PC-9 (cell line): Measurements from ENCODE around the gene OSBPL8. TPM values are rescaled to one million over a fixed set of nuclear protein-coding genes. Genes with fewer than 3 reads are reported as not detected.
"Not testable (repeated sequence)": the region's sequence is repeated elsewhere in the genome, so short reads cannot be mapped to it uniquely, and the experiment has no call there.

Experiments
- BruUV-seq: library from RNA; stranded (reverse); fragments of 400-500 nt; replicated peaks from 2 replicates; lab custom pipeline; 2021; lab: Mats Ljungman, UMichigan
- CTCF ChIA-PET: fragments of 300-600 bp; sonication (Branson Sonifier 250); formaldehyde crosslinking; loops from one replicate; lab custom pipeline; 2022; ENCODE audit warnings: antibody characterized with exemption; lab: Charles Lee
- POLR2A ChIA-PET: fragments of 300-600 bp; sonication (Branson Sonifier 250); formaldehyde crosslinking; loops from one replicate; lab custom pipeline; 2022; ENCODE audit warnings: antibody characterized with exemption; ENCODE audit not compliant: unreplicated experiment; lab: Charles Lee
- DNase-seq, 2 experiments: peaks; one replicate each; pipeline versions ENCODE4 v3.0.0 to v3.0.0-alpha.2; 2015 to 2022; ENCODE audit warnings: mixed read lengths in 1 of 2
- H2AFZ ChIP-seq: fragments of 200-600 bp; sonication (generic); 2 replicates; pipeline ENCODE4 v1.8.1; 2017; ENCODE audit warnings: antibody characterized with exemption
- H3F3A ChIP-seq: fragments of 200-600 bp; sonication (generic); 2 replicates; pipeline ENCODE4 v1.8.1; 2017; ENCODE audit warnings: antibody characterized with exemption, mild to moderate bottlenecking, low read depth; ENCODE audit not compliant: insufficient read depth
- H3K27ac ChIP-seq: fragments of 200-600 bp; sonication (generic); 2 replicates; pipeline ENCODE4 v1.6.1; 2016; ENCODE audit warnings: mixed run types
- H3K27me3 ChIP-seq: fragments of 200-600 bp; sonication (generic); 2 replicates; pipeline ENCODE4 v1.6.1; 2016; ENCODE audit warnings: low read depth, mixed run types; ENCODE audit not compliant: insufficient read depth
- H3K36me3 ChIP-seq: fragments of 200-600 bp; sonication (generic); 2 replicates; pipeline ENCODE4 v1.6.1; 2016; ENCODE audit warnings: low read depth, mixed run types
- H3K4me1 ChIP-seq: fragments of 200-600 bp; sonication (generic); replicated peaks from 2 replicates; pipeline ENCODE4 v1.6.1; 2016; ENCODE audit warnings: mixed run types; ENCODE audit not compliant: insufficient read depth
- H3K4me2 ChIP-seq: fragments of 200-600 bp; sonication (generic); 2 replicates; pipeline ENCODE4 v1.6.1; 2017; ENCODE audit warnings: mixed run types
- H3K4me3 ChIP-seq: fragments of 200-600 bp; sonication (generic); 2 replicates; pipeline ENCODE4 v1.6.1; 2016; ENCODE audit warnings: mixed run types
- H3K79me2 ChIP-seq: fragments of 200-600 bp; sonication (generic); 2 replicates; pipeline ENCODE4 v1.6.1; 2017; ENCODE audit warnings: low read depth, mixed run types
- H3K9me2 ChIP-seq: fragments of 200-600 bp; sonication (generic); 2 replicates; pipeline ENCODE4 v1.8.1; 2017; ENCODE audit warnings: mild to moderate bottlenecking; ENCODE audit not compliant: insufficient read depth
- H3K9me3 ChIP-seq: fragments of 200-600 bp; sonication (generic); 2 replicates; pipeline ENCODE4 v1.8.1; 2016; ENCODE audit warnings: low read depth; ENCODE audit not compliant: insufficient read depth
- H4K20me1 ChIP-seq: fragments of 200-600 bp; sonication (generic); 2 replicates; pipeline ENCODE4 v1.8.1; 2017; ENCODE audit not compliant: insufficient read depth
- CTCF ChIP-seq: fragments of 200-600 bp; sonication (generic); conservative IDR thresholded peaks from 2 replicates; pipeline ENCODE4 v1.6.1; 2017; ENCODE audit warnings: mixed run types, antibody characterized with exemption, mild to moderate bottlenecking, moderate library complexity
- EZH2 ChIP-seq: fragments of 200-600 bp; sonication (generic); IDR thresholded peaks from 2 replicates; pipeline ENCODE4 v1.8.0; 2017; ENCODE audit warnings: antibody characterized with exemption, low read depth
- intact Hi-C: fragments of 100-400 bp; cut with micrococcal nuclease; formaldehyde crosslinking; loops from one replicate; pipeline ENCODE4 v1.10.0; 2022; ENCODE audit not compliant: unreplicated experiment
- total RNA-seq: library from RNA; stranded (reverse); gene quantifications from 2 replicates; pipeline ENCODE4 v1.2.3, GENCODE V29; 2021

Gene OSBPL8
- total RNA-seq, 1 experiment from 2014 or later: 53.2 TPM

- BruUV-seq: no TSS peak
- ChIA-PET CTCF (no interaction called here), POLR2A (no interaction called here)
- no peaks in the 10 kb centered on the region for H3K36me3 ChIP-seq
- no peaks in the 10 kb centered on the region for H3K9me3 ChIP-seq
- TF ChIP-seq CTCF (no peak), EZH2 (no peak)
- H3K4me2 ChIP-seq: no peak overlapping the region
- no peaks in the 10 kb centered on the region for H3K79me2 ChIP-seq
- intact Hi-C loops: no loop called here
- H3F3A ChIP-seq: 0 out of 2 replicates have a peak, but pooled peaks cover 4% of the 10 kb centered on the region
- no peak overlapping the region for H2AFZ ChIP-seq
- no peaks in the 10 kb centered on the region for H3K4me1 ChIP-seq
- H3K27ac ChIP-seq: no peak overlapping the region
- no peaks in the 10 kb centered on the region for H3K27me3 ChIP-seq
- no peak for DNase-seq
- no peak overlapping the region for H3K4me3 ChIP-seq
- H4K20me1 ChIP-seq: no peaks in the 10 kb centered on the region
- H3K9me2 ChIP-seq: no peaks in the 10 kb centered on the region
Measured at GRCh38 chr12:76383988-76384387, 175.6 kb downstream of the OSBPL8 start.

GRCh38 chr12:76379261-76379660, 180.3 kb downstream of the OSBPL8 start:
- Histone ChIP-seq H3K27ac (no peak overlapping the region), H3K9me2 (no peaks in the 10 kb centered on the region), H3K79me2 (no peaks in the 10 kb centered on the region), H3K36me3 (peaks cover 6% of the 10 kb centered on the region; the same call in 1 of the 2 replicates), H3F3A (no peaks in the 10 kb centered on the region), H2AFZ (no peak overlapping the region), H4K20me1 (no peaks in the 10 kb centered on the region), H3K4me2 (no peak overlapping the region), H3K4me1 (no peaks in the 10 kb centered on the region), H3K9me3 (no peaks in the 10 kb centered on the region), H3K27me3 (no peaks in the 10 kb centered on the region), H3K4me3 (no peak overlapping the region)
- ChIA-PET POLR2A (no interaction called here), CTCF (no interaction called here)
- intact Hi-C loops: no loop called here
- no TSS peak for BruUV-seq
- DNase-seq: no peak
- TF ChIP-seq CTCF: no peak

- H3K4me3 ChIP-seq, H3K27ac ChIP-seq: not testable (repeated sequence)
- POLR2A ChIA-PET: interaction anchor here (0.5 kb wide), 1 partner anchor 343 kb away, joined by 5 read pairs; no protein-coding TSS in a partner anchor
Measured at GRCh38 chr12:76376876-76377275, 182.7 kb downstream of the OSBPL8 start.

GRCh38 chr12:76375939-76376338, 183.6 kb downstream of the OSBPL8 start:
- no peak for TF ChIP-seq CTCF
- TF ChIP-seq EZH2: no peak
- H4K20me1 ChIP-seq: no peaks in the 10 kb centered on the region
- H3F3A ChIP-seq: no peaks in the 10 kb centered on the region
- no peaks in the 10 kb centered on the region for H3K4me1 ChIP-seq
- H3K9me2 ChIP-seq: no peaks in the 10 kb centered on the region
- no TSS peak for BruUV-seq
- peaks cover 6% of the 10 kb centered on the region; the same call in 1 of the 2 replicates for H3K36me3 ChIP-seq
- ChIA-PET CTCF (interaction anchor here (0.6 kb wide), 1 partner anchor 149 kb away, joined by 4 read pairs; no protein-coding TSS in a partner anchor), POLR2A (no interaction called here)
- no peaks in the 10 kb centered on the region for H3K79me2 ChIP-seq
- no peak overlapping the region for H3K4me3 ChIP-seq
- H3K27me3 ChIP-seq: no peaks in the 10 kb centered on the region
- intact Hi-C loops: no loop called here
- no peak overlapping the region for H3K4me2 ChIP-seq
- H2AFZ ChIP-seq: no peak overlapping the region
- H3K9me3 ChIP-seq: no peaks in the 10 kb centered on the region
- H3K27ac ChIP-seq: no peak overlapping the region
- DNase-seq: no peak

More at GRCh38 chr12:76376876-76377275, 182.7 kb downstream of the OSBPL8 start:
- H2AFZ ChIP-seq, H3K36me3 ChIP-seq, H3F3A ChIP-seq, H4K20me1 ChIP-seq, H3K4me2 ChIP-seq, H3K9me3 ChIP-seq, H3K9me2 ChIP-seq, CTCF ChIA-PET, BruUV-seq, H3K27me3 ChIP-seq, H3K4me1 ChIP-seq, H3K79me2 ChIP-seq, DNase-seq, intact Hi-C loops: not testable (repeated sequence)
